ENCODE results near the gene TTYH2. TPM values are rescaled to one million over a fixed set of nuclear protein-coding genes. Genes with fewer than 3 reads are reported as not detected.

TTYH2 gene
- total and polyA plus RNA-seq, 2 experiments from 2014 or later, result 0.38 TPM; not detected in 1

DNA sequence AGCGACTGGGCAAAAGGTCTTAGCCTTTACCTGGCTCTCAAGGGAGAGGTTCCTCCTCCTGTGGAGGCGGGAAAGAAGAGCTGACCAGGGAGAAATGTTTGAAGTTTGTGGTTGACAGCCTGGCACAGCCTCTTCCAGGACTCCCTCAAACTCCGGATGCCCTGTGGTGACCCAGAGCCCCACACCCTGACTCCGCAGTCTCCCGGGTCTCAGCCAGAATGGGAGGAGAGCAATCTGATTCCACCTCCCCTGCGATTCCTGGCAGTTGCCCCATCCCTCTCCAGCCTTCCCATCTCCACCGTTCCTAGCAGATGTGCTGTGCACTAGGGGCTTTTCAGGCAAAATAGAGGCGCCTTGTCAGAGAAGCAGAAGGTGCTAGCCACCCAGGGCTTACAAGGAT, 55.2 kb downstream of the TTYH2 start:
- DNase-seq, result no peak
- H3K27me3 ChIP-seq (replicated peaks; ENCODE audit: insufficient read depth), result peaks cover 10% of the 10 kb centered on the region
- H3K27ac ChIP-seq, result no peak overlapping the region
- H3F3A ChIP-seq (ENCODE audit: insufficient read depth), result no peaks in the 10 kb centered on the region
- in situ Hi-C loops (cut with MboI), result no loop called here
- no peaks in the 10 kb centered on the region for H3K9me2 ChIP-seq (ENCODE audit: insufficient read depth)
- no peaks in the 10 kb centered on the region for H3K4me1 ChIP-seq (ENCODE audit: insufficient read depth)
- no peaks in the 10 kb centered on the region for H3K79me2 ChIP-seq (ENCODE audit: insufficient read depth)
- H3K4me2 ChIP-seq (ENCODE audit: unreplicated experiment), result no peak overlapping the region
- no peaks in the 10 kb centered on the region for H4K20me1 ChIP-seq (ENCODE audit: insufficient read depth)
- WGBS, 2 experiments (ENCODE audit: low coverage in 1 of 2, low lambda C conversion rate in 2 of 2, missing lambda C conversion rate in 2 of 2), result 9 to 13% methylated on average over 8 of the region's 8 CpGs
- H3K36me3 ChIP-seq (ENCODE audit: low read depth), result no peaks in the 10 kb centered on the region
- no peak for TF ChIP-seq EZH2 (IDR thresholded peaks at IDR 0.05; ENCODE audit: insufficient read depth, poor library complexity, severe bottlenecking)
- TF ChIP-seq EZH2phosphoT487 (IDR thresholded peaks at IDR 0.05; ENCODE audit: insufficient read depth, low read depth), result no peak
- no peak overlapping the region for H3K4me3 ChIP-seq
- H2AFZ ChIP-seq, result no peak overlapping the region
- no peaks in the 10 kb centered on the region for H3K9me3 ChIP-seq (ENCODE audit: low read depth)
- no peak overlapping the region for H3K9ac ChIP-seq

- Histone ChIP-seq H4K20me1 (ENCODE audit: insufficient read depth) (no peaks in the 10 kb centered on the region), H3K27ac (no peak overlapping the region), H3F3A (ENCODE audit: insufficient read depth) (no peaks in the 10 kb centered on the region), H3K9me3 (ENCODE audit: low read depth) (no peaks in the 10 kb centered on the region), H3K27me3 (replicated peaks; ENCODE audit: insufficient read depth) (peaks cover 22% of the 10 kb centered on the region), H2AFZ (no peak overlapping the region), H3K4me1 (ENCODE audit: insufficient read depth) (no peaks in the 10 kb centered on the region), H3K79me2 (ENCODE audit: insufficient read depth) (no peaks in the 10 kb centered on the region), H3K9me2 (ENCODE audit: insufficient read depth) (no peaks in the 10 kb centered on the region), H3K36me3 (ENCODE audit: low read depth) (no peaks in the 10 kb centered on the region), H3K4me2 (ENCODE audit: unreplicated experiment) (no peak overlapping the region), H3K9ac (no peak overlapping the region), H3K4me3 (no peak overlapping the region)
- no peak for TF ChIP-seq EZH2phosphoT487 (IDR thresholded peaks at IDR 0.05; ENCODE audit: insufficient read depth, low read depth)
- DNase-seq, result no peak
- in situ Hi-C loops (cut with MboI), result no loop called here
- 2 to 5% methylated on average over 10 of the region's 10 CpGs for WGBS, 2 experiments (ENCODE audit: low coverage in 1 of 2, low lambda C conversion rate in 2 of 2, missing lambda C conversion rate in 2 of 2)
These were observed 57.0 kb downstream of the TTYH2 start for GRCh38 chr17:74270333-74270732.

GRCh38 chr17:74271281-74271680, 57.9 kb downstream of the TTYH2 start:
- DNase-seq, result no peak
- Histone ChIP-seq H3K36me3 (ENCODE audit: low read depth) (no peaks in the 10 kb centered on the region), H3K4me2 (ENCODE audit: unreplicated experiment) (no peak overlapping the region), H2AFZ (no peak overlapping the region), H3K79me2 (ENCODE audit: insufficient read depth) (no peaks in the 10 kb centered on the region), H3K9me2 (ENCODE audit: insufficient read depth) (no peaks in the 10 kb centered on the region), H3K4me3 (no peak overlapping the region), H3K4me1 (ENCODE audit: insufficient read depth) (no peaks in the 10 kb centered on the region), H3K9ac (no peak overlapping the region), H4K20me1 (ENCODE audit: insufficient read depth) (no peaks in the 10 kb centered on the region), H3K27ac (no peak overlapping the region), H3K27me3 (replicated peaks; ENCODE audit: insufficient read depth) (peaks cover 27% of the 10 kb centered on the region), H3F3A (ENCODE audit: insufficient read depth) (no peaks in the 10 kb centered on the region), H3K9me3 (ENCODE audit: low read depth) (no peaks in the 10 kb centered on the region)
- WGBS, 2 experiments (ENCODE audit: low coverage in 1 of 2, low lambda C conversion rate in 2 of 2, missing lambda C conversion rate in 2 of 2), result 61 to 67% methylated on average over 3 of the region's 3 CpGs
- in situ Hi-C loops (cut with MboI), result no loop called here
- TF ChIP-seq EZH2 (IDR thresholded peaks at IDR 0.05; ENCODE audit: insufficient read depth, poor library complexity, severe bottlenecking) (no peak), EZH2phosphoT487 (IDR thresholded peaks at IDR 0.05; ENCODE audit: insufficient read depth, low read depth) (no peak)

DNA sequence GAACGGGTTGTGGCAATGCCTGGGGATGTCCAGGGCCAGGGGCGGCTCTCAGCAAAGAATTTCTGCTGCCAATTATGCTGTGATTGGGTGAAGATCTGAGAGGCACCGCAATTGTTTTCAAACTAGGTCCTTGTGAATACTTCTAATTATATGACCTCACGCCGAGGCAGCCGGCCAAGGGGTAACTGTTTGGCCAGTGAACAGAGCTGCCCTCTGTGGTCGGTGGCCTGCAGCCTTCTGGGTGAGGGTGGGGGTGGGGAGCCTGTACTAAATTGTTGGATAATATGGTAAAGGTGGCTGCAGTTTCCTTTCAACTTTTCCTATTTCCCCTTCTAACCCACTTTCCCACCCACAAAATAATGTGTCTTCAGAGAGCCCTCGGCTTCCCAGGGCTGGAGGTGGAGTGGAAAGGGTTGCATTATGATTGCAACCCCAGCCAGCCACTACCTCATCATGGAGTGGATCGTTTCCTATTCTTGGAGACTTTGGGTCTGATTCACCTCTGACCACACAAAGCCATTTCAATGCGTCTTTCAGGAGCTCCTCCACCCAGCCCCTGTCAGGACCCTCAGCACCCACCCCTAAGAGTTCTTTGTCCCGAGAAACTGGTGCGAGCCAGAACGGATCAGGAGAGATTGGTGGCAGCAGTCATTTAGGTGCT, 58.7 kb downstream of the TTYH2 start:
- Histone ChIP-seq H3K4me2 (ENCODE audit: unreplicated experiment) (no peak overlapping the region), H3K4me3 (no peak overlapping the region), H3K9ac (no peak overlapping the region), H3K9me3 (ENCODE audit: low read depth) (no peaks in the 10 kb centered on the region), H3K27ac (no peak overlapping the region), H2AFZ (no peak overlapping the region), H3F3A (ENCODE audit: insufficient read depth) (no peaks in the 10 kb centered on the region), H3K36me3 (ENCODE audit: low read depth) (no peaks in the 10 kb centered on the region), H3K27me3 (replicated peaks; ENCODE audit: insufficient read depth) (peaks cover 35% of the 10 kb centered on the region), H4K20me1 (ENCODE audit: insufficient read depth) (no peaks in the 10 kb centered on the region), H3K9me2 (ENCODE audit: insufficient read depth) (no peaks in the 10 kb centered on the region), H3K4me1 (ENCODE audit: insufficient read depth) (no peaks in the 10 kb centered on the region), H3K79me2 (ENCODE audit: insufficient read depth) (no peaks in the 10 kb centered on the region)
- DNase-seq, result no peak
- 59 to 60% methylated on average over 13 of the region's 13 CpGs for WGBS, 2 experiments (ENCODE audit: low coverage in 1 of 2, low lambda C conversion rate in 2 of 2, missing lambda C conversion rate in 2 of 2)
- TF ChIP-seq EZH2phosphoT487 (IDR thresholded peaks at IDR 0.05; ENCODE audit: insufficient read depth, low read depth), result no peak
- no peak for TF ChIP-seq EZH2 (IDR thresholded peaks at IDR 0.05; ENCODE audit: insufficient read depth, poor library complexity, severe bottlenecking)
- in situ Hi-C loops (cut with MboI), result no loop called here
